GM20000 (cell line): ENCODE data around the gene OSBPL1A.

Source experiments
- DNase-seq: peaks from one replicate; pipeline ENCODE4 v3.0.0; 2012; ENCODE audit warnings: low spot score
- CTCF ChIP-seq: IDR thresholded peaks from 2 replicates; pipeline ENCODE4 v1.5.1; 2012; ENCODE audit warnings: mild to moderate bottlenecking, control low read depth; ENCODE audit errors: extremely low read depth, missing control alignments

The OSBPL1A gene

GRCh38 chr18:24254071-24254470 lies 143.6 kb downstream of the OSBPL1A start:
- TF ChIP-seq CTCF: no peak
- DNase-seq: no peak

- TF ChIP-seq CTCF: no peak
- no peak for DNase-seq
Observed at GRCh38 chr18:24249716-24250115, 147.9 kb downstream of the OSBPL1A start.

GRCh38 chr18:24248359-24248758 lies 149.3 kb downstream of the OSBPL1A start:
- DNase-seq: no peak
- TF ChIP-seq CTCF: no peak

- DNase-seq: peak; percentile 49
- TF ChIP-seq CTCF: no peak
Observed at GRCh38 chr18:24246143-24246542, 151.5 kb downstream of the OSBPL1A start.

- DNase-seq: no peak
- no peak for TF ChIP-seq CTCF
Observed at GRCh38 chr18:24244698-24245097, 152.9 kb downstream of the OSBPL1A start.

- no peak for TF ChIP-seq CTCF
- no peak for DNase-seq
Observed at GRCh38 chr18:24243677-24244076, 153.9 kb downstream of the OSBPL1A start.

- no peak for TF ChIP-seq CTCF
- DNase-seq: no peak
Observed at GRCh38 chr18:24239341-24239740, 158.3 kb downstream of the OSBPL1A start.

- TF ChIP-seq CTCF: no peak
- no peak for DNase-seq
Observed at GRCh38 chr18:24238387-24238786, 159.2 kb downstream of the OSBPL1A start.
